Kidney (tissue), 14 donors: ENCODE results near the gene FAM83C. TPM values are rescaled to one million over a fixed set of nuclear protein-coding genes. Genes with fewer than 3 reads are reported as not detected.

Experiments used
- DNase-seq, 5 donors: peaks; one replicate each; pipeline ENCODE4 v3.0.0-alpha.2; 2013 to 2020
- FAIRE-seq: peaks from 2 replicates; lab custom pipeline; 2012; peaks lifted over from hg19 to GRCh38; lab: Jason Lieb, UNC
- H3K27ac ChIP-seq, 2 donors: one replicate each; pipeline ENCODE4 v1.7.0; 2013; ENCODE audit warnings: low read depth in 2 of 2, low read length in 2 of 2, inconsistent platforms in 1 of 2
- H3K27me3 ChIP-seq: one replicate; pipeline ENCODE4 v1.7.1; 2013; ENCODE audit warnings: low read length, inconsistent platforms; ENCODE audit not compliant: control insufficient read depth, insufficient read depth
- H3K36me3 ChIP-seq, 3 donors: one replicate each; pipeline versions ENCODE4 v1.7.0 to v1.7.1; 2013; ENCODE audit warnings: low read length in 3 of 3, control low read depth in 1 of 3, inconsistent platforms in 1 of 3; ENCODE audit not compliant: insufficient read depth in 3 of 3, control insufficient read depth in 2 of 3
- H3K4me1 ChIP-seq, 3 donors: one replicate each; pipeline versions ENCODE4 v1.7.0 to v1.7.1; 2013; ENCODE audit warnings: low read length in 3 of 3, inconsistent platforms in 1 of 3, low read depth in 1 of 3; ENCODE audit not compliant: control insufficient read depth in 2 of 3, insufficient read depth in 2 of 3
- H3K4me3 ChIP-seq, 3 donors: one replicate each; pipeline versions ENCODE4 v1.7.0 to v1.8.1; 2013; ENCODE audit warnings: low read length in 3 of 3, control low read depth in 1 of 3, inconsistent platforms in 1 of 3
- H3K9ac ChIP-seq, 3 donors: one replicate each; pipeline versions ENCODE4 v1.7.0 to v1.7.1; 2013; ENCODE audit warnings: low read length in 3 of 3, control low read depth in 1 of 3, inconsistent platforms in 1 of 3
- H3K9me3 ChIP-seq, 3 donors: one replicate each; pipeline versions ENCODE4 v1.7.0 to v1.7.1; 2013; ENCODE audit warnings: low read length in 3 of 3, control low read depth in 1 of 3, inconsistent platforms in 1 of 3; ENCODE audit not compliant: control insufficient read depth in 2 of 3, insufficient read depth in 1 of 3
- intact Hi-C: fragments of 100-400 bp; cut with DNase I; formaldehyde crosslinking; loops from one replicate; pipeline ENCODE4 v1.11.1; 2022
- polyA plus RNA-seq: library from polyadenylated mRNA; stranded (reverse); fragments of 350-450 nt; fragmentation: Illumina TruSeq; extraction: RNeasy Lipid Tissue Mini Kit (QIAGEN cat#74804); gene quantifications from one replicate; pipeline ENCODE4 v1.2.3, GENCODE V29; 2014; ENCODE audit warnings: low read depth, low replicate concordance; ENCODE audit not compliant: insufficient read depth
- total RNA-seq: library from RNA; stranded (reverse); fragmentation: NEBNext Ultra II Directional; extraction: Animal tissue kit (Norgen Biotek cat#: 25700); gene quantifications from one replicate; pipeline ENCODE4 v1.2.1, GENCODE V29; 2021
- TF ChIP-seq, protein P1 (sequence below): IDR thresholded peaks from 3 replicates; pipeline ENCODE4 v1.5.1; 2012; ENCODE audit warnings: mild to moderate bottlenecking, moderate library complexity, borderline replicate concordance; ENCODE audit not compliant: insufficient read depth; ENCODE audit errors: extremely low read depth
- donor health status: control.
- donor health status: control.
- donor health status: control.
- donor health status: control.
- donor health status: control.
- donor health status: DM: yes; HTN: yes; CAD: no.
- donor health status: Normal renal cell carcinoma (clear cell type).

FAM83C gene
- total and polyA plus RNA-seq, 2 donors from 2014 or later, result not detected

DNA sequence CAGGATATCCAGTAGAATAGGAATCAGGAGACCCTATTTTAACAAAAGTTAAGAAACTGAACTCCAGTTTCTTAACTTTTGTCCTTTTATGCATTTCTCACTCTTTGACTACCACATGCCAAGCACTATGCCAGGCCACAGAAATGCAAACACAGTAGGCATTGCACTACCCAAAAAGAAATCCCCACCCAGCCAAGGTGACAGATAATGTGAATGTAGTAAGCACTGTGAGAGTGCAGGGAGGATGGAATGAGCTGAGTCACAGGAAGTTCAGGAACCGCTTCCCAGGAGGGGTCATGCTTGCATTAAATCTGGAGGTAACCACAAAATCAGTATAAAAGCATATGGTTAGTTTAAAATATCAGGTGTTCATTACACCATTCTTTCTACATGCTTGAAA lies 20.1 kb upstream of the FAM83C start:
- no peak for DNase-seq
- Histone ChIP-seq H3K36me3 (peaks cover 0 to 4% (median 2%) of the 10 kb centered on the region in 3 donors), H3K27me3 (no peaks in the 10 kb centered on the region), H3K4me3 (no peak overlapping the region), H3K9me3 (no peaks in the 10 kb centered on the region), H3K27ac (peak overlapping the region in 1 of 2 donors; percentile 15), H3K4me1 (peaks cover 0 to 10% (median 8%) of the 10 kb centered on the region in 3 donors), H3K9ac (no peak overlapping the region)
- TF ChIP-seq, protein P1, sequence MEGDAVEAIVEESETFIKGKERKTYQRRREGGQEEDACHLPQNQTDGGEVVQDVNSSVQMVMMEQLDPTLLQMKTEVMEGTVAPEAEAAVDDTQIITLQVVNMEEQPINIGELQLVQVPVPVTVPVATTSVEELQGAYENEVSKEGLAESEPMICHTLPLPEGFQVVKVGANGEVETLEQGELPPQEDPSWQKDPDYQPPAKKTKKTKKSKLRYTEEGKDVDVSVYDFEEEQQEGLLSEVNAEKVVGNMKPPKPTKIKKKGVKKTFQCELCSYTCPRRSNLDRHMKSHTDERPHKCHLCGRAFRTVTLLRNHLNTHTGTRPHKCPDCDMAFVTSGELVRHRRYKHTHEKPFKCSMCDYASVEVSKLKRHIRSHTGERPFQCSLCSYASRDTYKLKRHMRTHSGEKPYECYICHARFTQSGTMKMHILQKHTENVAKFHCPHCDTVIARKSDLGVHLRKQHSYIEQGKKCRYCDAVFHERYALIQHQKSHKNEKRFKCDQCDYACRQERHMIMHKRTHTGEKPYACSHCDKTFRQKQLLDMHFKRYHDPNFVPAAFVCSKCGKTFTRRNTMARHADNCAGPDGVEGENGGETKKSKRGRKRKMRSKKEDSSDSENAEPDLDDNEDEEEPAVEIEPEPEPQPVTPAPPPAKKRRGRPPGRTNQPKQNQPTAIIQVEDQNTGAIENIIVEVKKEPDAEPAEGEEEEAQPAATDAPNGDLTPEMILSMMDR, result no peak
- no peak for FAIRE-seq
- intact Hi-C loops, result no loop called here

DNA sequence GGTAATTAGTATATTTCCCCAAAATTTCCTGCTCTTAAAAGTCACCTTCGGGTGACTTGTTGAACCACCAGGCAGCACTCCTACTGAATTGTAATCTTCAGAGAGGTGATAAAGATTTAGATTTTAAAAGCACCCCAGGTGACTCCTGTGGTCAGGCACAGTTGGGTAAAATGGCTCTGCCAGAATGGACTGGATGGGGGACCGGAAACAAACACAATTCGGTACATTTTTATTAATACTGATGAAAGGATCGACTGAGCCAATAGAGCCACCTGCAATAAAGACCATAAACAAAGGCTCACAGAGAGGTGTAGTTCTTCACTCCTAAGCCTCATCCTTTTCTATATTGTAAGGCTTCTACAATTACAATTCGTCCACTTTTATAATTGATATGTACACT lies 19.6 kb upstream of the FAM83C start:
- Histone ChIP-seq H3K27ac (no peak overlapping the region), H3K36me3 (peaks cover 0 to 4% (median 2%) of the 10 kb centered on the region in 3 donors), H3K4me3 (no peak overlapping the region), H3K9me3 (no peaks in the 10 kb centered on the region), H3K27me3 (no peaks in the 10 kb centered on the region), H3K9ac (no peak overlapping the region), H3K4me1 (peaks cover 0 to 13% (median 8%) of the 10 kb centered on the region in 3 donors)
- TF ChIP-seq, protein P1, result no peak
- FAIRE-seq (no peak), DNase-seq (no peak)
- intact Hi-C loops, result no loop called here

DNA sequence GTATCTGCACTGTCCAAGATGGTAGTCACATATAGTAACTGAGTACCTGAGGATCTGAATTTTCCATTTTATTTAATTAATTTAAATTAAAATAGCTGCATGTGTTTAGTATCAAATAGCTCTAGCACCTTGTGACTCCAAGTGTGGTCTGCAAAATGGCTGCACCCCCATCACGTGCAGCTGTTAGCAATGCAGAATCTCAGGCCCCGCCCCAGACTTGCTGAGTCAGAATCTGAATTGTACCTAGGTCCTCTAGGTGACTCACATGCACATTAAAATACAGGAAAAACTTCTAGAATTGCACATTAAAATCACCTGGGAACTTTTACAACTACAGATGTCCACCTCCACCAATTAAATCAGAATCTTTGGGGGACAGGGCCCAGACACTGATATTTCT lies 19.2 kb upstream of the FAM83C start:
- H3K36me3 ChIP-seq, result peaks cover 0 to 4% (median 2%) of the 10 kb centered on the region in 3 donors
- no peaks in the 10 kb centered on the region for H3K27me3 ChIP-seq
- TF ChIP-seq, protein P1, result no peak
- H3K9me3 ChIP-seq, result no peaks in the 10 kb centered on the region
- intact Hi-C loops, result no loop called here
- no peak overlapping the region for H3K27ac ChIP-seq
- FAIRE-seq (no peak), DNase-seq (no peak)
- no peak overlapping the region for H3K9ac ChIP-seq
- H3K4me3 ChIP-seq, result no peak overlapping the region
- H3K4me1 ChIP-seq, result peaks cover 0 to 13% (median 8%) of the 10 kb centered on the region in 3 donors
